ENCODE measurements around the gene CACNA2D4.
"Not testable (repeated sequence)": the region's sequence is repeated elsewhere in the genome, so short reads cannot be mapped to it uniquely, and the experiment has no call there.

The CACNA2D4 gene

DNA sequence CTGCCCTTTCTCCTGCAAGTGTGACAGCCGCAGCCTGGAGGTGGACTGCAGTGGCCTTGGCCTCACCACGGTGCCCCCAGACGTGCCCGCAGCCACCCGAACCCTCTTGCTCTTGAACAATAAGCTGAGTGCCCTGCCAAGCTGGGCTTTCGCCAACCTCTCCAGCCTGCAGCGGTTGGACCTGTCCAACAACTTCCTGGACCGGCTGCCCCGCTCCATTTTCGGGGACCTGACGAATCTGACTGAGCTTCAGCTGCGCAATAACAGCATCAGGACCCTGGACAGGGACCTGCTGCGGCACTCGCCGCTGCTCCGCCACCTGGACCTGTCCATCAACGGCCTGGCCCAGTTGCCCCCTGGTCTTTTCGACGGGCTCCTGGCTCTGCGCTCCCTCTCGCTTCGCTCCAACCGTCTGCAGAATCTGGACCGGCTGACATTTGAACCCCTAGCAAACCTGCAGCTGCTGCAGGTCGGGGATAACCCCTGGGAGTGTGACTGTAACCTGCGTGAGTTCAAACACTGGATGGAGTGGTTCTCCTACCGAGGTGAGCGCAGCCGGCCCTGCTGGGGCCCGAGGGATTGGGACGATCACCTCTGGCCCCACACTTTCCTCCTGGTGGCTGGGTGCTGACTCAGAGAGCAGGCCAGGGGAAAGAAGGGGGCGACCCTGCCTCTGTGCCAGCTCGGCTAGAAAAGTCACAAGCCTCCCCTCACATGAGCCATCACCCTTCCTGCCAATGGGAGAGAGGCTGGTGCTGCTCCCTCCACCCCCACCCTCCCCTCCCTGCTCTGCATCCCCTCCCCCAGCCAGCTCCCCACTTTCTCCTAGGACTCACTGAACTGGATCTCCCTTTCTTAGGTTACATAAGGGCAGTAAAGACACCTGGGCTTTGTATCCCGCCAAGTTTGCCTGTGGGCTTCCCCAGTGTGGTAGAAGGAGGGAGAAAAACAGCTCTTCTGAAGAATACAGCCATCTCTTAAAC lies 87.2 kb downstream of the CACNA2D4 start:
- DNase-seq (ENCODE audit: low read depth) = no peak

DNA sequence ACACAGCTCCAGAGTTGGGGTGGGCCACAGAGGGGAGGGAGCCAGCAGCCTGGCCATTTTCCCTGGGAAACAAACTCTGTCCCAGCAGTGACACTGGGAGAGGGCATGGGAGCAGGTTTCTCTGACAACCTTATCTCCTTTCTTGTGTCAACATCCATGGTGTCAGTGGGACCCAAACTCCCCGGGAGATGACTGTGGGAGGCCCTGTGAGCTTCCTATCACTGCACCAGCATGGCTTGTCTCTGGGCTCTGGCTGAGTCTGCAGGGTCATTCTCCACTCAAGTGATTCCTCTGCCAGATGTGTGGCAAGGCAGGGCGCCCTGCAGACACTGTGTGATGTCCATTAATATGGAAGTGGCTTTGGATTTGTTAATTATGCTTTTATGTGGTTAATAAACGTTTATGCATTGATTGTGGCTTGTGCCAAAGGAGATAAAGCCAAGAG lies 88.0 kb downstream of the CACNA2D4 start:
- DNase-seq (ENCODE audit: low read depth) = no peak

DNA sequence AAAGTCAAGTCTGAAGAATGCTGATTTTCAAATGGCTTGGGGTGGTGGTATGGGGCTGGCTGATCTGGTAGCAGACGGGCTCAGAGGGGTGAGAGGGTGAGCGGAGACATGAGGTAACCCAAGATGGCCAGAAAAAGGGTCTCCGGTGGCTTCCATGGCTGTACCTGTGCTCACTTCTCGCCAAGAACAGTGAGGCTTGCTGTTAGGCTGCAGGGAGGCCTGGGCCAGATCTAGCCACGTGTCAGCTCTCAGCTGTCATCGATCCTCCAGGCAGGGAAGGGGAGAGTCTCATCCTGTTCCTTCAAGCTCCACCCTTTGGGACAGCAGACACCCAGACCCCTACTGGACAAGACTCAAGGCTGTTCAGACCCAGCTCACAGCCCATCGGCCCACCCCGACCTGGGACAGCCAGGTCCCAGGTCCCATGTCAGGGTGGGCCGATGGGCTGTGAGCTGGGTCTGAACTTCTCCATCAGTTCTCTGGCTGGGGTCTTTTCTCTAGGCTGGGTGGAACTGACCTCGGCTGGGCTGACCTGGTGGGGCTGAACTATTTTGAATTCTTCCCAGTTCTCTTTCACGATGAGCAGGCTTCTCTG lies 89.0 kb downstream of the CACNA2D4 start:
- no peak for DNase-seq (ENCODE audit: low read depth)

DNA sequence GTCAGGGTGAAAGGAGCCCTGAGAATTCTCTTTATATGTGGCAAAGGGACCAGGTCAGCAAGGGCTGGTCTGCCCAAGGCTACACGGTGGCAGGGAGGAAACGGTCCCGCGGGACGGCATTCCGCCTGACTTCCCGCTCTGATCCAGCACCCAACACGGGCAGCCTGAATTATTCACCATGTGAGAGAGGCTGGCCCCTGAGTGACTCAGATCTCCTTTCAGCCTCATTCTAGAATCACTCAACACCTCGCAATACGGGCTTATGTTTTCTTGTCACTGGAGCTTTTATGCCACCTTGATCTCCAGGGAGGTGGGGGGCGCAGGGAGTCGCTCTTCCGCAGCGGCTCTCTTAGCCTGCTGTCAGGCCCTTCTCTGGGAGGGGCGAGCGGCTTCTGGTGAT lies 89.6 kb downstream of the CACNA2D4 start:
- DNase-seq (ENCODE audit: low read depth) = no peak

DNA sequence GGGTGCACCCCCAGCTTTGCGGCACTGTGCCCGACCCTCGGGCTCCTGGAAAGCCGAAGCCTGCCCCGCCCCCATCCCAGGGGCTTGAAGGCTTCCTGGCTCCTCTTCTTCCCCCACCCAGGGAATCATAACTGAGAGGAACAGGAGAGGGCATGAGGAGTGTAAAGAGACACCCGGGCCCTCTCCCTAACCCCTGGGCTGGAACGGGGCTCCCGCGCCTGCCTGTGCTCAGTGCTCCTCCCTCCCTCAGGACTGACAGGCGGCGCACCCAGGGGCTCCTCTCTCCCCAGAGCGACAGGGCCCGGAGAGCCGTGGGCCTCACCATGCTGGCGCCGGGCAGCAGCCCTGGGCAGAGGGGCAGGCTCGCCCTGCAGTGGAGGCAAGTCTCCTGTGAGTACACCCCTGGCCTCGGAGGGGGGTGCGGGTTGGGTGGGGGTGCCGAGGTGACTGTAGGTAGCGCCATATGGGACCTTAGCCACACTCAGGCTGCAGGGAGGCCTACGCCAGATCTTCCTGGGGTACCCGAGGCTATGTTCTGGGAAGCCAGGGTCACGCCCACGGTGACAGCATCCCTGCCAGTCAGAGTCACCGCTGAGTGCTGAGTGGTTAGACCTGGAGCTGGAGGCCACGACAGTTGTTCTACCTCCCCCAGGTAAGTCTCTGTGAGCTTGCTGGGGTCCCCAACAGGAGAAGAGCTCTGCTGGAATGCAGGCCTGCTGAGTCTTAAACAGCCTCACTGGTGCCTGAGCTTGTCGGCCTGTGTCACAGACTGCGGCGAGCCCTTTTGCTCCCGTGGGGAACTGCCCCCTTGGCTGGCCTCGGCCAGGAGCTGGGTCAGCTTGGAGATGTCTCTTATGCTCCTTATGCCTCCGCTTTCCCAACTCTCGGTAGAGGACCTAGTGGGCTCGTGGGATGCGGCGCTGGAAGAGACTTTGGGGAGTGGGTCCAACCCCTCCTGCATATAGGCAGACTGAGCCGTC lies 90.3 kb downstream of the CACNA2D4 start:
- no peak for DNase-seq (ENCODE audit: low read depth)

DNA sequence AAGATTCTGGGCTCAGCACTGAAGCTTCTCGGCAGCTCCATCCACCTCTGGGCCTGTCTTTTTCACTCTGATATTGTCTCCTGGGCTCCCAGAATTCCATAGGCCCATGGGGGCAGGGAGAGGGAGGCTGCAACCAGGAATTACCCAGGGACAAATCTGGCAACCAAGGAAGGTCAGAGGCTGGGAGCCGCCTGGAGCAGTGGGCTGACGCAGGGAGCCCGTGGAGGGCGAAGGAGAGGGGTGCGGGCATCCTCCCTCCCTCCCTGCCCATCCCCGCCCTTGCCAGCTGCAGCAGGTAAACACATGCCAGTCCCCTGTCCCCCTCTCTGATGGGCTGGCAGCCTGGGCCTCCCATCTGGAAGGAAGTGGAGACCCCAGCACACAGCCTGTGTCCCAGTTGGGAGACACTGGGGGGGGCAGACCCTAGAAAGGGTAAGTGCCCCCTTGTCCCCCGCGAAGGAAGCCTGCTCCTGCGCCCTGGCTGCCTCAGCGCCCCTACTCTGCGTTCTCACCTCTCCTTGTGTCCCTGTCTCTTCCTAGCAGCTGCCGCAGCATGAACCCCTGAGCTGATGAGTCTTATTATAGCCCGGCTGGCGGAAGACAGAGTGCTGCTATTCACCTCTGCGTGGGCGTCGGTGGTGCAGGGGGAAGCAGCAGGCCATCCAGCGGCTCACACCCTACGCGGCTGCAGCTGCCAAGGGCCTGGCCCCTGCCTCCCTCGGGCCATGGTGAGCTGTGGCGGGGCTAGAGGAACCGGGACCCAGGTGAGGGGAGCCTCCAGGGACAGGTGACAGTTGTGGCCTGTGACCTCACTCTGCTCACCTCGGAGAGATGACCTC lies 91.4 kb downstream of the CACNA2D4 start:
- no peak for DNase-seq (ENCODE audit: low read depth)

DNA sequence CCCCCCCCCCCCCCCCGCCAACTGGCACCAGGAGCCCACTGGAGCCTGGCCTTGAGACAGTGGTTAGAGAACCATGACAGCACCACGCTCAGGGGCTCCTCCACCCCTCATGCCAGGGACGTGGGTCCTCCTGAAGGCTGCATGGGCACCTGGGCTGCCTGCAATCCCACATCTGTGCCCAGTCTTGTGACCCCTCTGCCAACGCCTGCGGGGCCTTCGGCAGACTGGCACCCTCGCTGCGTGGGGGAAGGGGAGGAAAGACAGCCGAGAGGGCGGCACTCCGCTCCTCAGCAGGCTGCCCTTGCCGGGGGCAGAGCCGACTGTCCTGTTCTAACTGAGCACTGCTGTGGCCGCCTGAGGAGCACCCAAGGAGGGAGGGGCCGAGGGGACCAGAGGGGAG lies 92.1 kb downstream of the CACNA2D4 start:
- no peak for DNase-seq (ENCODE audit: low read depth)

DNA sequence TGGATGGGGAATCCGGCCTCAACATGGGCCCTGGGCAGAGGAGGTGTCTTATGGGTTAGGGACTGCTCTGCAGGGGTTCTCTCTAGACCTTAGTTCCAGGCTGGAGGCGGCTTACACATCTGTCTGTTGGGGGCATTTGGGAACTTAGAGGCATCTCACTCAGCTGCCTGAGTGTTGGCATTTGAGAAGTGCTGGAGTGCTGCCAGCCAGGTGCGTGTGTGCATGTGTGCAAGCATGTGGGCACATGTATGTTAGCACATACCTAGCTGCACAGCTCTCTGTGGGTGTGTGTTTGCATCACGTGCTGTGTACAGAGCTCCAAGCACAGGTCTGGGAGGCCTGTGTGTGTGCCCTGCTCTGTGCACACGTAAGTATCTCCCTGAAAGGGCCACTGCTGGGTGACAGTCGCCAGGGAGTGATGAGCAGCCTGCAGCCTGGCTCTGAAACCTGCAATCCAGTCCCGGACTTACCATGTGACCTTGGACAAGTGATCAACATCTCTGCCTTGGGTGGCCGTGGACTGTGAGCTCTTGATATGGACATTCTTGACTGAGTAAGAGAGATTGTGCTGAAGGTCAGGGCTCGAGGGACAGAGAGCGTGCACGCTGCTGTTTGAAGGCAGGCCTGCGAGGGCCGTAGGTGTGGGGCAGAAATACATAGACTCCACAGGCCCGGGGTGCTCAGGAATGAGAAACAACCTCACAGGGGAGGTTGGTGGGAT lies 92.9 kb downstream of the CACNA2D4 start:
- no peak for DNase-seq (ENCODE audit: low read depth)

DNA sequence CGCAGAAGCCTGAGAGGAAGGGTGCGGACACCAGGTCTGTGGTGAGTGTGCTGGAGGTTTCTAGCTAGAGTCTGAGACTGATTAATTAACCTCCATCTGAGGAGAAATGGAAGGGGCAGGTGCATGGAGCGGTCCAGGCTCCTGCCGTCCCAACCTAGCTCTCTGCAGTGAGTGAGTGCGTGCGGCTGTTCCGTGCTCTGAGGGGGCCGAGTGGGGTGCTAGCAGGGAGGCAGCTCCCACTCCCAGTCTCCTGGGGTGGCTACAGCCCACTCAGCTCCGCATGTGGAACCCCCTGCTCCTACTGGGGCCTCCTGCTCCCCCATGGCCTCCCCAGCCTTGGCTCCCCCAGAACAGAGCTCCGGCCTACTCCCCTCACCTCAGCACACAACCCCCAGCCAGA lies 95.2 kb downstream of the CACNA2D4 start:
- no peak for DNase-seq (ENCODE audit: low read depth)

DNA sequence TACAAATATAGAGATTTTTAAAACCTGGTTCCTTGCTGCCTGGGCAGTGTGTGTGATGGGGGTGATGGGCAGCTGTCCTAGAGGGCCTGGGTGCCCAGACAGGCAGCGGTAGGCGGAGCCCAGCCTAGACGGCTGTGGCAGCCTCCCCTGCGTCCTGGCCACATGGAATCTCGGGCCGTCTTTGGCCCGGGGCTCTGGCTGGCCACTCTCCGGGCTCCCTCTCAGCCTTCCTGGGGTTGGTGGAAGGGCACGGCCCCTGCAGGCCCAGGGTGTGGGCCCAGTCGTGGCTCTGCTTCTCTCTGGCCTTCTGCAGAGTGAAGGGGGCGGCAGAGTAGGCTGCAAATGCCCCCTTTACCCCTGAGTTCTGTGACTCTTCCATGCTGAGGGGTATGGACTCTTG lies 95.8 kb downstream of the CACNA2D4 start:
- DNase-seq (ENCODE audit: low read depth) = no peak

DNA sequence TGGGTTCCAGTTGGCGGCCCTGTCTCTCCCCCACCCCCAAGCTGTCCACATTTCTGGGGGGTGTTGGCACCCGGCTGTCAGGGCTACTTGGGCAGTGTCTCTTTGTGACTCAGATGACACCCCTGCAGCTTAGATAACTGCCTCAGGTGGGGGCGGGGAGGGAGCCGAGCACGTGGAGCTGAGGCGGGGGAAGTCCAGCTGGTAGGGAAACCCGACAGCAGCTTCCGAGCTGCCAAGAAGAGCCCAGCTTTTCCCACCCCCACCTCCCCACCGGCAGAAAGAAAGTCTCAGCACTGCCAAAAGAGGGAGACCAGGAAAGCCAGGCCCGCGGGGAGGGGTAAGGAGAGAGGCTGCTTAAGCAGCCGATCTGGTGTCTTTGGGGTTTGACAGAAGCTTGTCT lies 96.6 kb downstream of the CACNA2D4 start:
- DNase-seq (ENCODE audit: low read depth) = no peak

DNA sequence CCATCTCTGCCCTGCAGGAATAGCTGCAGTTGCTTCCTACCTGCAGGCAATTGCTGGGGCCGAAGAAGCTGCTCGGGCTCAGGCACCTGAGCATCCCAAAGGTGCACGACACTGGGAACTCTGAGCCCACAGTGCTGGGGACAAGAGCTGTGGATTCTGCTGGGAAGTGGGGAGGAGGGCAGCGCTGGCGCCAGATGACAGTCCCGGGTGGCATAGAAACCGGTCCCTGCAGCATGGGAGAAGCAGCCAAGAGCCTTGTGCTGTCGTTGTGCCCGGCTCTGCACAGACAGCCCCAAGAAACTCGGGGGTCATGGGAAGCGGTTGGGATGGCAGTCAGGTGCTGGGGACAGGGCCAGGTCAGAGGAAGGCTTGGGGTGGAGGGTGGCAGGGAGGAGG lies 97.6 kb downstream of the CACNA2D4 start:
- no peak for DNase-seq (ENCODE audit: low read depth)

DNA sequence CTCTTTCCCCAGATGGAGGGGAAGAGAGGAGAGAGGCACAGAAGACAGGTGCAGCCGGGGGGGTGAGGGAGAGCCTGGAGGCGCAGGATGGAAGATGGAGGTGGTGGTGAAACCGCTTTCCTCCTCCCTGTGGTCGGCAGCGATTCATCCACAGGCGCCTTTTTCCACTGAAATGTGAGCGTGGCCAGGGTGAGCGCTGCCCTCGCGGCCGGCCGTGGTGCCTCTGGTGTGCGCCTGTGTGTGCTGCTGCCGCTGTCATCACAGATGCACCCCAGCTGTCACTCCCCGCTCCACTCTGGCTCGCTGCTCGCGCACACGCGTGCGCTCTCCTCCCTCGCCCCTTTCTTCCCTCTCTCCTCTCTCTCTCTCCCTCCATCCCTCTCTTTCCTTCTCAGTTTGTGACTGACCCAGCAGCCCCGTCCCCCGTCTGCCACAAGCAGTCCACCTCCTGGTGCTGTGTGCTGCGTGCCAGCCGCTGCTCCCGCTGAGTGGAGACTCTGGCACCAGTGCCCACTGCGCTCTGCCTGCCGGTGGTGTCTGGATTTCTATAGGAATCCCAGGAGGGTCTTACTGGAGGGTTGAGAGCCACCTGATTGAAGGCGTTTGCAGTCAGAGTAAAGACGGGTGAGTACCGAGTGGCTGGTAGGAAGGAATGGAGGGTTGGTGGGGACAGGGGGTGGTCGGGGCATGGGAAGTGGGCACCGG lies 98.1 kb downstream of the CACNA2D4 start, which contains the start of gene LRTM2:
Gene LRTM2 (plus strand): TSS at position 375 of the 705 bp plus-strand sequence. CDS start 7,584 bp downstream, outside the sequence.
- DNase-seq (ENCODE audit: low read depth) = no peak

DNA sequence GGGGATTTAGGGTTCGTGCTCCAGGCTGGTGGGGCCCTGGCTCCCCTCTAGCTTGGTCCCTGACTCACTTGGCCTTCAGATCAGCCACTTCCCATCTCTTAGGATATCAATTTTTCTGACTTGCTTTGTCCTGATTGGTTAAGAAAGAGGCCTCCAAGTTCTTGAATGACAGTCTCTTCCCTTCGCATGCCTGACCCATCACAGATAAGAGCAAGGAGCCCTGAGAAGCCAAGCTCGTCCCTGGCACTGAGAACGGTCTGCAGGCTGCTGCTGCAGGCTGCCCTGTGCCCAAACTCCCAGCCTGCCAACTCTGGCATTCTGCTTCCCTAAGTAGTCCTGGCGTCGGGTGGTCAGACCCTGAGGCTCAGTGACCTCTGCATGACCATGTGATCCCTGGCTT lies 98.9 kb downstream of the CACNA2D4 start:
- no peak for DNase-seq (ENCODE audit: low read depth)

DNA sequence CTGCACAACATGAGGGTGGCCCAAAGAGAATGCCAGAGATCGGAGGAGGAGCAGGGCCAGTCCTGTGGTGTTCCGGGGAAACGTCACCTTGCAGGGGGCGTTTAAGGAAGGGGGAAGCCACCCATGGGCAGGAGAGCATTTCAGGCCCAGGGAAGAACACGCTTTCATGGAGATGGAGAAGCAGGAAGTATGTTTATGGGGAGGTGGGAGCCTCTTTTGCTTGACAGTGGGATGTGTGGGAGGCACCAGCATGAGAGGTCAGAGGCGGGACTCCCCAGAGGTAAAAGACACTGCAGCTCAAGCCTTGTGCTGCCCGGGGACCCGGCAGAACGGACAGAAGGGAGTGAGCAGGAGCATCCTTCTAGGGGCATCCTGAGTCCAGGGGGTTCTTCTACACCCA lies 99.4 kb downstream of the CACNA2D4 start:
- no peak for DNase-seq (ENCODE audit: low read depth)

DNA sequence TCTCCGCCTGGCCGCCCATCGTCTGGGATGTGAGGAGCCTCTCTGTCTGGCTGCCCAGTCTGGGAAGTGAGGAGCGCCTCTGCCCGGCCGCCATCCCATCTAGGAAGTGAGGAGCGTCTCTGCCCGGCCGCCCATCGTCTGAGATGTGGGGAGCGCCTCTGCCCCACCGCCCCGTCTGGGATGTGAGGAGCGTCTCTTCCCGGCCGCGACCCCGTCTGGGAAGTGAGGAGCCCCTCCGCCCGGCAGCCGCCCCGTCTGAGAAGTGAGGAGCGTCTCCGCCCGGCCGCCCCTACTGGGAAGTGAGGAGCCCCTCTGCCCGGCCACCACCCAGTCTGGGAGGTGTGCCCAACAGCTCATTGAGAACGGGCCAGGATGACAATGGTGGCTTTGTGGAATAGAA lies 100.5 kb downstream of the CACNA2D4 start:
- DNase-seq (ENCODE audit: low read depth) = not testable (repeated sequence)

DNA sequence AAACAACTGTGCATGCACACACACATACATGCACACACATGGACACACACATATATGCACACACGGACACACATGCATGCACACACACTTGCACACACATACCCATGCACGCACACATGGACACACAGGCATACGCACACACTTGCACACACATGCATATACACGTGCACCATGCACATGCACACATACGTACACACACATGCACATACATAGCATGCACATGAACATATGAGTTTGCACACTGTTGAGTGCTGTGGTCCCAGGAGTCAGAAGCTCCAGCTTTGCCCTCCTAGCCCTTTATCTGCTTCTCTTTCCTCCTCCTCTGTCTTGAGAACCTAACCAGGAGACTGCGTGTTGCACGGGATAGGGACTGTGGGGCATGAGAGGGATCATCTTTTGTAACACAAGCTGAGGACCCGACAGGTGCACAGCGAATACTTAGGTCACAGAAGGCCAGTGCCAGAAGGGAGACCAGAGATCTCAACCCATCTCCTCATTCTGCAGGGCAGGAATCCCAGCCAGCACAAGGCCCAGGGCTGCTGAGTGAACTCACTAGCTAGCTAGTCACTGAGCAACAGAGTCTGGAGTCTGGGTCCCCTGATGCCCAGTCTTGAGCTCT lies 101.6 kb downstream of the CACNA2D4 start:
- no peak for DNase-seq (ENCODE audit: low read depth)

DNA sequence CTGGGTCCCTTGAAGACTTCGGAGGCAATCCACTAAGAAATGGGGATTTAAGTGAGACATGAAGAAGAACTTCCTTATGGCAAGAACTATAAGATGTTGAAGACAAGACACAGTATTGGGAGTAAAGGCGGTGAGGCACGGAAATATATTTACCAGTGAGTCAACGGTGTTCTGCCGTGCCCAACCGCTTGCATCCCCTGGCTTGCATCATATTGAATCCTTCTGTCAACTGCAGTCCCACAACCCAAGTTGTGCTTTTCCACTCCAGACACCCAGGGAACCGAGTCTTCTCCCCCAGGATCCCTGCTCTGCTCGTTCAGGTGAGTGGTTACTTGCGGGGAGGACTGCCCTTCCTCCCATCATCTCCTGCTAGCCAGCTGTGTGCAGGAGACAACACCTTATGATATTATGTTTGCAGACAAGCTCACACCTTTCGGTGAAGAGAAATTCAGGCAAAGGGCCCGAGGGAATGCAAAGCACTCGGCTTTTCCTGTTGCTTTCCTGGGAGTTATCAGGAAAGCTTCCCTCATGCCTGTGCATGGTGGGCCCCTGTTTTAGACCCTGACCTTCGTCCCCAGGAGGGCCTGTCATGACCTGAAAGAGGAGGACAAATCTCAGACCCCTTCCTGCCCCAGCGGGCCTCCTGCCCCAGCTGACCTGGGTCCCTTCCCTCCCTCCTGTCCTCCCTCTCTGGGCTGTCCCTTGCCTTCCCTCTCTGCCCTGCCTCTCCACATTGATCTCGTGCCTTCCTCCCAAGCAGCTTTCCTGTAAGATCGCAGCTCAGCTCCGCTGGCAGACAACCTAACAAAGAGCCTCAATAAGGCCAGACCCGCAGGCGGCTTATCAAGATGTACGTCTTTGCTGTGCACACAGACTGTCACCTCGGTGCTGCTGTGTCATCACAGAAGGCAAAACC lies 102.4 kb downstream of the CACNA2D4 start:
- no peak for DNase-seq (ENCODE audit: low read depth)
